GM12878 (cell line): ENCODE results near the gene RAB21. TPM values are rescaled to one million over a fixed set of nuclear protein-coding genes. Genes with fewer than 3 reads are reported as not detected.

Source experiments
- ATAC-seq: fragments of 200-7000 bp; cut with Tn5 transposase; 3 replicates; pipeline ENCODE4 v1.9.1; 2020; ENCODE audit warnings: mild to moderate bottlenecking, moderate library complexity
- BruUV-seq: library from RNA; stranded (reverse); fragments of 400-500 nt; replicated peaks from 2 replicates; lab custom pipeline; 2021; lab: Mats Ljungman, UMichigan
- CTCF ChIA-PET: fragments of 300-600 bp; sonication (Branson Sonifier 250); formaldehyde crosslinking; extraction: SDS; loops from one replicate; lab custom pipeline; 2021; ENCODE audit warnings: inconsistent platforms; lab: Yijun Ruan, JAX
- POLR2A ChIA-PET: fragments of 350-600 bp; formaldehyde crosslinking; extraction: SDS; loops from one replicate; lab custom pipeline; 2021; ENCODE audit warnings: inconsistent platforms; lab: Charles Lee
- RAD21 ChIA-PET: fragments of 300-600 bp; sonication (Branson Sonifier 250); formaldehyde crosslinking; loops from one replicate; lab custom pipeline; 2023; ENCODE audit warnings: antibody characterized with exemption; ENCODE audit not compliant: unreplicated experiment; lab: Charles Lee
- SMC1A ChIA-PET: fragments of 300-600 bp; sonication (Branson Sonifier 250); formaldehyde crosslinking; loops from one replicate; lab custom pipeline; 2023; ENCODE audit not compliant: unreplicated experiment, uncharacterized antibody; lab: Charles Lee
- DNase-seq: peaks from one replicate; pipeline ENCODE4 v3.0.0-alpha.2; 2011; ENCODE audit warnings: low read depth, low spot score
- FAIRE-seq: peaks from 3 replicates; lab custom pipeline; 2011; peaks lifted over from hg19 to GRCh38; lab: Jason Lieb, UNC
- H2AFZ ChIP-seq: 2 replicates; pipeline ENCODE4 v1.6.0; 2011; ENCODE audit warnings: low read depth, low read length, control low read depth; ENCODE audit not compliant: control insufficient read depth
- H3K27ac ChIP-seq: 2 replicates; pipeline ENCODE4 v1.5.1; 2011; ENCODE audit warnings: control low read depth; ENCODE audit not compliant: control insufficient read depth, insufficient read depth
- H3K27me3 ChIP-seq, 2 experiments: replicated peaks in 1 of 2; 2 replicates each; pipeline versions ENCODE4 v1.6.0 to v1.6.1; 2011; ENCODE audit warnings: low read length in 1 of 2; ENCODE audit not compliant: control insufficient read depth in 2 of 2, insufficient read depth in 2 of 2
- H3K36me3 ChIP-seq, 2 experiments: 2 replicates each; pipeline ENCODE4 v1.5.1; 2011; ENCODE audit warnings: low read length in 1 of 2; ENCODE audit not compliant: control insufficient read depth in 2 of 2, insufficient read depth in 2 of 2
- H3K4me1 ChIP-seq: 2 replicates; pipeline ENCODE4 v1.6.1; 2011; ENCODE audit warnings: mild to moderate bottlenecking, low read length, moderate library complexity, mixed read lengths; ENCODE audit not compliant: control insufficient read depth, insufficient read depth
- H3K4me2 ChIP-seq: 2 replicates; pipeline ENCODE4 v1.6.0; 2011; ENCODE audit warnings: control low read depth; ENCODE audit not compliant: control insufficient read depth, insufficient read depth
- H3K4me3 ChIP-seq: fragments of 200-600 bp; sonication (generic); 2 replicates; pipeline ENCODE4 v1.5.1; 2016
- H3K79me2 ChIP-seq: 2 replicates; pipeline ENCODE4 v1.6.0; 2011; ENCODE audit warnings: low read length; ENCODE audit not compliant: control insufficient read depth, insufficient read depth
- H3K9ac ChIP-seq: 2 replicates; pipeline ENCODE4 v1.8.0; 2011; ENCODE audit warnings: low read length, control low read depth, mixed read lengths; ENCODE audit not compliant: control insufficient read depth, insufficient read depth
- H3K9me3 ChIP-seq: replicated peaks from 3 replicates; pipeline ENCODE4 v1.5.1; 2011; ENCODE audit warnings: mild to moderate bottlenecking, low read length; ENCODE audit not compliant: control insufficient read depth, insufficient read depth
- H4K20me1 ChIP-seq: 2 replicates; pipeline ENCODE4 v1.6.0; 2011; ENCODE audit not compliant: control insufficient read depth, insufficient read depth
- BACH1 ChIP-seq: fragments of 450-650 bp; IDR thresholded peaks from 2 replicates; pipeline ENCODE4 v1.6.1; 2017; ENCODE audit warnings: mild to moderate bottlenecking, borderline replicate concordance
- CHD2 ChIP-seq: IDR thresholded peaks from 2 replicates; pipeline ENCODE4 v1.6.1; 2011; ENCODE audit warnings: low read depth, low read length, improper control_type of control experiment, borderline replicate concordance
- FOXK2 ChIP-seq: fragments of 450-650 bp; IDR thresholded peaks from 2 replicates; pipeline ENCODE4 v1.6.1; 2017; ENCODE audit warnings: mild to moderate bottlenecking, moderate library complexity
- HCFC1 ChIP-seq: fragments of 150-350 bp; IDR thresholded peaks from 2 replicates; pipeline ENCODE4 v1.6.1; 2014; ENCODE audit warnings: low read length
- HDAC2 ChIP-seq: fragments of 200-600 bp; sonication (generic); IDR thresholded peaks from 2 replicates; pipeline ENCODE4 v1.6.1; 2017
- IRF4 ChIP-seq: IDR thresholded peaks from 2 replicates; pipeline ENCODE4 v1.6.1; 2011; ENCODE audit warnings: low read depth, low read length
- JUND ChIP-seq: IDR thresholded peaks from 2 replicates; pipeline ENCODE4 v1.6.1; 2012; ENCODE audit warnings: low read depth, mild to moderate bottlenecking, low read length, improper control_type of control experiment, moderate library complexity
- MTA2 ChIP-seq: fragments of 450-650 bp; IDR thresholded peaks from 2 replicates; pipeline ENCODE4 v1.6.1; 2016; ENCODE audit warnings: low read depth, mild to moderate bottlenecking, moderate library complexity
- MYB ChIP-seq: fragments of 150-350 bp; IDR thresholded peaks from 2 replicates; pipeline ENCODE4 v1.6.1; 2014; ENCODE audit warnings: mild to moderate bottlenecking, low read depth, low read length, borderline replicate concordance
- NFYB ChIP-seq: IDR thresholded peaks from 2 replicates; pipeline ENCODE4 v1.6.1; 2011; ENCODE audit warnings: low read depth, mild to moderate bottlenecking, low read length, improper control_type of control experiment, moderate library complexity; ENCODE audit not compliant: insufficient read depth
- PBX3 ChIP-seq: IDR thresholded peaks from 2 replicates; pipeline ENCODE4 v1.6.1; 2011; ENCODE audit warnings: mild to moderate bottlenecking, low read depth, low read length, moderate library complexity; ENCODE audit not compliant: insufficient replicate concordance
- POLR2A ChIP-seq: IDR thresholded peaks from 2 replicates; pipeline ENCODE4 v1.6.1; 2011; ENCODE audit warnings: low read depth, mild to moderate bottlenecking, low read length
- SMARCA5 ChIP-seq: fragments of 450-650 bp; IDR thresholded peaks from 2 replicates; pipeline ENCODE4 v1.6.1; 2017; ENCODE audit warnings: mild to moderate bottlenecking
- SMC3 ChIP-seq: IDR thresholded peaks from 2 replicates; pipeline ENCODE4 v1.6.1; 2011; ENCODE audit warnings: low read length, improper control_type of control experiment, borderline replicate concordance
- SP1 ChIP-seq: IDR thresholded peaks from one replicate; pipeline ENCODE4 v1.6.1; 2011; ENCODE audit warnings: low read depth, low read length
- TAF1 ChIP-seq: IDR thresholded peaks from 2 replicates; pipeline ENCODE4 v1.6.1; 2011; ENCODE audit warnings: mild to moderate bottlenecking, low read depth, low read length, borderline replicate concordance
- TBL1XR1 ChIP-seq: IDR thresholded peaks from 2 replicates; pipeline ENCODE4 v1.6.1; 2012; ENCODE audit warnings: low read depth, low read length, improper control_type of control experiment
- TCF3 ChIP-seq: IDR thresholded peaks from 2 replicates; pipeline ENCODE4 v1.6.1; 2012; ENCODE audit warnings: low read depth, mild to moderate bottlenecking, low read length, borderline replicate concordance; ENCODE audit not compliant: insufficient read depth
- ZNF592 ChIP-seq: fragments of 450-650 bp; IDR thresholded peaks from 2 replicates; pipeline ENCODE4 v1.6.1; 2017; ENCODE audit warnings: mild to moderate bottlenecking, moderate library complexity
- WGBS: methylation state at CpG from one replicate; pipeline ENCODE4 v1.1.6; 2016; ENCODE audit warnings: low lambda C conversion rate; ENCODE audit not compliant: insufficient replicate concordance, insufficient coverage; ENCODE audit errors: missing lambda C conversion rate; 5-methylcytosine and 5-hydroxymethylcytosine counted together
- in situ Hi-C: fragments of 300-500 bp; cut with MboI; formaldehyde crosslinking; loops from 9 replicates; pipeline ENCODE4 v1.14.3; 2018; ENCODE audit warnings: mixed read lengths
- intact Hi-C: fragments of 100-400 bp; cut with micrococcal nuclease; formaldehyde crosslinking; loops from one replicate; pipeline ENCODE4 v1.14.2; 2022; ENCODE audit not compliant: unreplicated experiment
- polyA plus RNA-seq, 11 experiments: library from polyadenylated mRNA; depleted of rRNA in 4 of 11; unstranded in 6 of 11; stranded (reverse) in 5 of 11; fragments of >200 nt; fragmentation: Nextera tagmentation in 4 of 11; fragmentation: Illumina TruSeq in 1 of 11; extraction: Ambion mirVana in 4 of 11; extraction: Trizol in 1 of 11; gene quantifications; 1 replicate in 1 of 11; 2 replicates in 10 of 11; pipeline versions ENCODE4 v1.2.1 to v1.2.3, GENCODE V29; 2011 to 2016; ENCODE audit warnings: inconsistent platforms in 2 of 11, missing spikeins in 2 of 11, low read depth in 1 of 11
- total RNA-seq, 4 experiments: library from RNA; depleted of rRNA in 3 of 4; stranded (reverse); fragments of >200 nt in 3 of 4; fragmentation: Illumina TruSeq in 1 of 4; extraction: Trizol in 1 of 4; gene quantifications; 2 replicates each; pipeline versions ENCODE4 v1.2.1 to v1.2.3, GENCODE V29; 2013 to 2021
- TF ChIP-seq, protein P1 (sequence below): fragments of 450-650 bp; conservative IDR thresholded peaks from 2 replicates; pipeline ENCODE4 v1.6.1; 2017; ENCODE audit warnings: mild to moderate bottlenecking, moderate library complexity

The RAB21 gene
- total and polyA plus RNA-seq, 10 of the 15 experiments (the other 5 are each of a cell fraction or from before 2014, with no cell fraction given) = 2.8 to 42.8 (median 16.1) TPM

DNA sequence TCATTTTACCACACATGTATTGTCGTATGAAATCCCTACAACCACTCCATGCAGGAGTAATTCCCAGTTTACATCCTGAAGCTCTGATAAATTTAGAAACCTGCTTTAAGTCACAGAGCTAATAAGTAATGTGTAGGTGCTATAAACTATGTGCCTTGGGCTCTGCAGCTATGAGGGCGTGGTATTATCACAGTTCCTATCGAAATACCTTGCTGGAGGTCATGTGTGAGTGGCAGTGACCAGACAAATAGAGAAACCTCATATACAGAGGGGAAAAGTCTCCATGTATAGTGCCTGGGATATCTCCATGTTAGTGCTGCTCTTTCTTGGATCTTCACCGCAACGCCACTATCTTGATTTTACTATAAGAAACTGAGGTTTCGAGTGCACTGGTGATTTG, 84.0 kb downstream of the RAB21 start:
- FAIRE-seq = no peak

More for the DNA sequence above, 84.0 kb downstream of the RAB21 start:
- H3K36me3 ChIP-seq = 0 out of 4 replicates have a peak, but pooled peaks cover 0 to 4% of the 10 kb centered on the region in 2 experiments
- intact Hi-C loops = no loop called here
- no peak overlapping the region; the same call in 1 of the 2 replicates for H2AFZ ChIP-seq
- H3K4me1 ChIP-seq = peaks cover 10% of the 10 kb centered on the region; the same call in 1 of the 2 replicates
- no peaks in the 10 kb centered on the region; the same call in 2 of the 3 replicates for H3K9me3 ChIP-seq
- RAD21 ChIA-PET = interaction anchor here (1.2 kb wide), 1 partner anchor 59 kb away, joined by 3 read pairs; no protein-coding TSS in a partner anchor
- H3K27me3 ChIP-seq = no peaks in the 10 kb centered on the region
- TF ChIP-seq PBX3 (no peak), JUND (no peak), MYB (no peak), HDAC2 (no peak), FOXK2 (no peak), SMARCA5 (no peak), POLR2A (no peak), MTA2 (no peak), HCFC1 (no peak), CHD2 (no peak), BACH1 (no peak), TCF3 (no peak), SP1 (no peak), TBL1XR1 (no peak), IRF4 (no peak), ZNF592 (no peak), SMC3 (no peak), NFYB (no peak), TAF1 (no peak)
- TF ChIP-seq, protein P1, sequence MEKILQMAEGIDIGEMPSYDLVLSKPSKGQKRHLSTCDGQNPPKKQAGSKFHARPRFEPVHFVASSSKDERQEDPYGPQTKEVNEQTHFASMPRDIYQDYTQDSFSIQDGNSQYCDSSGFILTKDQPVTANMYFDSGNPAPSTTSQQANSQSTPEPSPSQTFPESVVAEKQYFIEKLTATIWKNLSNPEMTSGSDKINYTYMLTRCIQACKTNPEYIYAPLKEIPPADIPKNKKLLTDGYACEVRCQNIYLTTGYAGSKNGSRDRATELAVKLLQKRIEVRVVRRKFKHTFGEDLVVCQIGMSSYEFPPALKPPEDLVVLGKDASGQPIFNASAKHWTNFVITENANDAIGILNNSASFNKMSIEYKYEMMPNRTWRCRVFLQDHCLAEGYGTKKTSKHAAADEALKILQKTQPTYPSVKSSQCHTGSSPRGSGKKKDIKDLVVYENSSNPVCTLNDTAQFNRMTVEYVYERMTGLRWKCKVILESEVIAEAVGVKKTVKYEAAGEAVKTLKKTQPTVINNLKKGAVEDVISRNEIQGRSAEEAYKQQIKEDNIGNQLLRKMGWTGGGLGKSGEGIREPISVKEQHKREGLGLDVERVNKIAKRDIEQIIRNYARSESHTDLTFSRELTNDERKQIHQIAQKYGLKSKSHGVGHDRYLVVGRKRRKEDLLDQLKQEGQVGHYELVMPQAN = no peak
- SMC1A ChIA-PET = interaction anchor here (1.0 to 2.5 kb wide), 3 partner anchors 51 to 82 kb away, joined by 3 to 11 read pairs (median 4); no protein-coding TSS in a partner anchor
- 78% methylated on average over 6 of the region's 6 CpGs for WGBS
- H3K4me3 ChIP-seq = peak overlapping the region; percentile 43; the same call in 1 of the 2 replicates
- POLR2A ChIA-PET = interaction anchor here (0.6 kb wide), 1 partner anchor 17 kb away, joined by 3 read pairs; no protein-coding TSS in a partner anchor
- no peaks in the 10 kb centered on the region for H4K20me1 ChIP-seq
- no peak overlapping the region for H3K9ac ChIP-seq
- DNase-seq (no peak), ATAC-seq (no peak)
- H3K27ac ChIP-seq = no peak overlapping the region
- in situ Hi-C loops = no loop called here
- BruUV-seq = no TSS peak
- peak overlapping the region; percentile 89 for H3K4me2 ChIP-seq
- CTCF ChIA-PET = interaction anchor here (1.1 to 1.4 kb wide), 3 partner anchors 42 to 101 kb away, joined by 3 read pairs; no protein-coding TSS in a partner anchor
- H3K79me2 ChIP-seq = peaks cover 38% of the 10 kb centered on the region
